ENCODE results near the gene C1orf232. TPM values are rescaled to one million over a fixed set of nuclear protein-coding genes. Genes with fewer than 3 reads are reported as not detected.

Gene C1orf232
- total and polyA plus RNA-seq, 9 of the 15 experiments (the other 6 are each of a cell fraction or from before 2014, with no cell fraction given) = not detected

DNA sequence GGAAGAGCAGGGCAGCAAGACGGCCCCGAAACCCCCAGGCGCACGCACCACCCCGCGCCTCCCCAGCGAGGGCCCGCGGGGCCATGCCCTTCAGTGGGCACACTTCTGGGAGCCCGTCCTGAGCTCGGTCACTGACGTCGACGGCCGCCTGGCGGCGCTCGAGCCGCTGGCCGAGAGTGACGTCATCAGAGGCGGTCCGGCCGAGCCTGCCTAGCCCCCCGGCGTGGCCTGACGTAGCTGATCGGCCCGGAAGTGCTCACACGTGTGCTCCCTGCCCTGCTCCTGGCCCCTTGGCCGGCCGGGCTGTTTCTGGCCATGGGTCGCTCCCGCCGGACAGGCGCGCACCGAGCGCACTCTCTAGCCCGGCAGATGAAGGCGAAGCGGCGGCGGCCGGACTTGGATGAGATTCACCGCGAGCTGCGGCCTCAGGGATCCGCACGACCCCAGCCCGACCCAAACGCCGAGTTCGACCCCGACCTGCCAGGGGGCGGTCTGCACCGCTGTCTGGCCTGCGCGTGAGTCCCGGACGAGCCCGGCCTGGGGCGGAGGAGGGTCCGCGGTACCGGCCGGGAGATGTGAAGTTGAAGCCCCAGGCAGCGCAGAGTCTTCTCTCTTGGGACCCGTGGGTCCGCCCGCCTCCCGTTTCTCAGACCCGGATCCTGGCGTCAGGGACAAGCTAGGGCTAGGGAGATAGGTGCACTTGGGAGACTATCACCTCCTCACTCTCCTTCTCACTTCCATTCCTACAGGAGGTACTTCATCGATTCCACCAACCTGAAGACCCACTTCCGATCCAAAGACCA, 1.1 kb upstream of the C1orf232 start, which contains the start of gene ZNF593 (continued):
- TF ChIP-seq, protein P1, sequence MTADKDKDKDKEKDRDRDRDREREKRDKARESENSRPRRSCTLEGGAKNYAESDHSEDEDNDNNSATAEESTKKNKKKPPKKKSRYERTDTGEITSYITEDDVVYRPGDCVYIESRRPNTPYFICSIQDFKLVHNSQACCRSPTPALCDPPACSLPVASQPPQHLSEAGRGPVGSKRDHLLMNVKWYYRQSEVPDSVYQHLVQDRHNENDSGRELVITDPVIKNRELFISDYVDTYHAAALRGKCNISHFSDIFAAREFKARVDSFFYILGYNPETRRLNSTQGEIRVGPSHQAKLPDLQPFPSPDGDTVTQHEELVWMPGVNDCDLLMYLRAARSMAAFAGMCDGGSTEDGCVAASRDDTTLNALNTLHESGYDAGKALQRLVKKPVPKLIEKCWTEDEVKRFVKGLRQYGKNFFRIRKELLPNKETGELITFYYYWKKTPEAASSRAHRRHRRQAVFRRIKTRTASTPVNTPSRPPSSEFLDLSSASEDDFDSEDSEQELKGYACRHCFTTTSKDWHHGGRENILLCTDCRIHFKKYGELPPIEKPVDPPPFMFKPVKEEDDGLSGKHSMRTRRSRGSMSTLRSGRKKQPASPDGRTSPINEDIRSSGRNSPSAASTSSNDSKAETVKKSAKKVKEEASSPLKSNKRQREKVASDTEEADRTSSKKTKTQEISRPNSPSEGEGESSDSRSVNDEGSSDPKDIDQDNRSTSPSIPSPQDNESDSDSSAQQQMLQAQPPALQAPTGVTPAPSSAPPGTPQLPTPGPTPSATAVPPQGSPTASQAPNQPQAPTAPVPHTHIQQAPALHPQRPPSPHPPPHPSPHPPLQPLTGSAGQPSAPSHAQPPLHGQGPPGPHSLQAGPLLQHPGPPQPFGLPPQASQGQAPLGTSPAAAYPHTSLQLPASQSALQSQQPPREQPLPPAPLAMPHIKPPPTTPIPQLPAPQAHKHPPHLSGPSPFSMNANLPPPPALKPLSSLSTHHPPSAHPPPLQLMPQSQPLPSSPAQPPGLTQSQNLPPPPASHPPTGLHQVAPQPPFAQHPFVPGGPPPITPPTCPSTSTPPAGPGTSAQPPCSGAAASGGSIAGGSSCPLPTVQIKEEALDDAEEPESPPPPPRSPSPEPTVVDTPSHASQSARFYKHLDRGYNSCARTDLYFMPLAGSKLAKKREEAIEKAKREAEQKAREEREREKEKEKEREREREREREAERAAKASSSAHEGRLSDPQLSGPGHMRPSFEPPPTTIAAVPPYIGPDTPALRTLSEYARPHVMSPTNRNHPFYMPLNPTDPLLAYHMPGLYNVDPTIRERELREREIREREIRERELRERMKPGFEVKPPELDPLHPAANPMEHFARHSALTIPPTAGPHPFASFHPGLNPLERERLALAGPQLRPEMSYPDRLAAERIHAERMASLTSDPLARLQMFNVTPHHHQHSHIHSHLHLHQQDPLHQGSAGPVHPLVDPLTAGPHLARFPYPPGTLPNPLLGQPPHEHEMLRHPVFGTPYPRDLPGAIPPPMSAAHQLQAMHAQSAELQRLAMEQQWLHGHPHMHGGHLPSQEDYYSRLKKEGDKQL (CRISPR knock-in tag; IDR thresholded peaks at IDR 0.05; ENCODE audit: borderline replicate concordance) = 0 out of 2 replicates have a peak, but pooled peaks have one; percentile 92
- no peak for TF ChIP-seq ZNF699 (CRISPR knock-in tag; IDR thresholded peaks at IDR 0.05; ENCODE audit: insufficient replicate concordance)
- TF ChIP-seq HMG20A (CRISPR knock-in tag; conservative IDR thresholded peaks at IDR 0.05) = no peak
- TF ChIP-seq MAFF (IDR thresholded peaks at IDR 0.05; ENCODE audit: low read length) = no peak
- no peak for TF ChIP-seq TCFL5 (CRISPR knock-in tag; conservative IDR thresholded peaks at IDR 0.05)
- peak; percentile 44 for TF ChIP-seq NFE2 (IDR thresholded peaks at IDR 0.05; ENCODE audit: low read depth)
- peak in 1 of 2 experiments; percentile 71; a peak in 1 of 4 replicates for TF ChIP-seq ZNF639 (CRISPR knock-in tag; conservative IDR thresholded peaks at IDR 0.05 in 1 of 2, IDR thresholded peaks at IDR 0.05 in 1 of 2)
- no peak for TF ChIP-seq MIER1 (IDR thresholded peaks at IDR 0.05; ENCODE audit: low read depth)
- TF ChIP-seq ZNF584 (CRISPR knock-in tag; IDR thresholded peaks at IDR 0.05; ENCODE audit: low read depth) = no peak
- TF ChIP-seq NFXL1 (CRISPR knock-in tag; IDR thresholded peaks at IDR 0.05) = no peak
- TF ChIP-seq POLR2B (IDR thresholded peaks at IDR 0.05; ENCODE audit: low read depth, partially characterized antibody) = peak; percentile 67
- TF ChIP-seq MBD2 (IDR thresholded peaks at IDR 0.05; ENCODE audit: borderline replicate concordance, low read depth) = peak; percentile 80; the same call in 1 of the 2 replicates
- peak; percentile 90 for TF ChIP-seq HMGN3 (IDR thresholded peaks at IDR 0.05; ENCODE audit: borderline replicate concordance, extremely low read depth, insufficient read length, low read depth, low read length)
- TF ChIP-seq C11orf30 (IDR thresholded peaks at IDR 0.05; ENCODE audit: low read depth) = peak; percentile 94
- TF ChIP-seq PHB2 (IDR thresholded peaks at IDR 0.05; ENCODE audit: low read depth) = no peak
- TF ChIP-seq HEY1 (CRISPR knock-in tag; IDR thresholded peaks at IDR 0.05; ENCODE audit: borderline replicate concordance) = no peak
- TF ChIP-seq GATAD2B (IDR thresholded peaks at IDR 0.05; ENCODE audit: borderline replicate concordance) = peak; percentile 90
- TF ChIP-seq YBX1 (IDR thresholded peaks at IDR 0.05) = no peak
- TF ChIP-seq, protein P2, sequence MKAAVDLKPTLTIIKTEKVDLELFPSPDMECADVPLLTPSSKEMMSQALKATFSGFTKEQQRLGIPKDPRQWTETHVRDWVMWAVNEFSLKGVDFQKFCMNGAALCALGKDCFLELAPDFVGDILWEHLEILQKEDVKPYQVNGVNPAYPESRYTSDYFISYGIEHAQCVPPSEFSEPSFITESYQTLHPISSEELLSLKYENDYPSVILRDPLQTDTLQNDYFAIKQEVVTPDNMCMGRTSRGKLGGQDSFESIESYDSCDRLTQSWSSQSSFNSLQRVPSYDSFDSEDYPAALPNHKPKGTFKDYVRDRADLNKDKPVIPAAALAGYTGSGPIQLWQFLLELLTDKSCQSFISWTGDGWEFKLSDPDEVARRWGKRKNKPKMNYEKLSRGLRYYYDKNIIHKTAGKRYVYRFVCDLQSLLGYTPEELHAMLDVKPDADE (conservative IDR thresholded peaks at IDR 0.05; ENCODE audit: control insufficient read depth, low read depth, low read length) = peak; percentile 98
